A549 (cell line): ENCODE results near the gene TSACC. TPM values are rescaled to one million over a fixed set of nuclear protein-coding genes. Genes with fewer than 3 reads are reported as not detected.

ENCODE experiments used
- ATAC-seq, 2 experiments: fragments of 200-7000 bp in 1 of 2; fragments of >200 bp in 1 of 2; cut with Nextera tagmentation in 1 of 2; cut with Tn5 transposase in 1 of 2; 3 replicates each; pipeline versions ENCODE4 v1.8.0 to v1.9.1; 2018 to 2020; ENCODE audit warnings: mild to moderate bottlenecking in 1 of 2, moderate library complexity in 1 of 2
- CTCF ChIA-PET: fragments of 300-600 bp; sonication (Branson Sonifier 250); formaldehyde crosslinking; extraction: SDS; loops from one replicate; lab custom pipeline; 2021; ENCODE audit warnings: antibody characterized with exemption, inconsistent platforms; lab: Yijun Ruan, JAX
- POLR2A ChIA-PET: fragments of 350-600 bp; formaldehyde crosslinking; extraction: SDS; loops from one replicate; lab custom pipeline; 2021; ENCODE audit warnings: antibody characterized with exemption, inconsistent platforms; lab: Yijun Ruan, JAX
- DNase-seq, 2 experiments: peaks; one replicate each; pipeline versions ENCODE4 v3.0.0 to v3.0.0-alpha.2; 2011 to 2016; ENCODE audit warnings: low read depth in 1 of 2, low spot score in 1 of 2
- FAIRE-seq: peaks from 2 replicates; lab custom pipeline; 2011; peaks lifted over from hg19 to GRCh38; lab: Jason Lieb, UNC
- H3K27ac ChIP-seq, 2 experiments: fragments of >200 bp; sonication (Bioruptor Twin); formaldehyde crosslinking; 3 replicates each; pipeline ENCODE4 v1.5.1; 2016 to 2017
- H3K4me1 ChIP-seq: fragments of >200 bp; sonication (Bioruptor Twin); formaldehyde crosslinking; 3 replicates; pipeline ENCODE4 v1.6.1; 2016
- H3K4me2 ChIP-seq: fragments of >200 bp; sonication (Bioruptor Twin); formaldehyde crosslinking; 3 replicates; pipeline ENCODE4 v1.6.1; 2016
- H3K4me3 ChIP-seq: fragments of >200 bp; sonication (Bioruptor Twin); formaldehyde crosslinking; 3 replicates; pipeline ENCODE4 v1.5.1; 2016
- H3K9me3 ChIP-seq: fragments of >200 bp; sonication (Bioruptor Twin); formaldehyde crosslinking; 3 replicates; pipeline ENCODE4 v1.6.1; 2016
- BHLHE40 ChIP-seq: IDR thresholded peaks from 2 replicates; pipeline ENCODE4 v1.6.1; 2012; ENCODE audit warnings: low read depth, low read length, inconsistent platforms
- CBX2 ChIP-seq: fragments of 200-600 bp; sonication (generic); IDR thresholded peaks from 2 replicates; pipeline ENCODE4 v1.6.1; 2016; ENCODE audit warnings: low read depth, mild to moderate bottlenecking, borderline replicate concordance
- CBX8 ChIP-seq: fragments of 200-600 bp; sonication (generic); IDR thresholded peaks from 2 replicates; pipeline ENCODE4 v1.6.1; 2016
- EHF ChIP-seq: fragments of 250-450 bp; sonication (Bioruptor Pico); IDR thresholded peaks from 2 replicates; pipeline ENCODE4 v1.5.0; 2020; ENCODE audit warnings: mild to moderate bottlenecking
- HOXB5 ChIP-seq: fragments of 250-450 bp; sonication (Bioruptor Pico); IDR thresholded peaks from 2 replicates; pipeline ENCODE4 v1.5.0; 2020; ENCODE audit warnings: mild to moderate bottlenecking, moderate library complexity
- JUN ChIP-seq, 2 experiments: fragments of >200 bp; sonication (Bioruptor Twin); formaldehyde crosslinking; IDR thresholded peaks; 2 replicates in 1 of 2; 3 replicates in 1 of 2; pipeline ENCODE4 v1.6.1; 2016 to 2017
- MAZ ChIP-seq: fragments of 150-350 bp; IDR thresholded peaks from 2 replicates; pipeline ENCODE4 v1.6.1; 2014; ENCODE audit warnings: antibody characterized with exemption, low read depth, low read length, borderline replicate concordance
- NFE2L2 ChIP-seq: fragments of 150-350 bp; conservative IDR thresholded peaks from 2 replicates; pipeline ENCODE4 v1.6.1; 2014; ENCODE audit warnings: low read length
- NPAS2 ChIP-seq: fragments of 250-450 bp; sonication (Bioruptor Pico); IDR thresholded peaks from 2 replicates; pipeline ENCODE4 v1.8.0; 2022; ENCODE audit warnings: mild to moderate bottlenecking, moderate library complexity, borderline replicate concordance
- NR3C1 ChIP-seq: fragments of >200 bp; sonication (Bioruptor Twin); formaldehyde crosslinking; IDR thresholded peaks from 3 replicates; pipeline ENCODE4 v1.6.1; 2017
- POLR2A ChIP-seq: IDR thresholded peaks from 2 replicates; pipeline ENCODE4 v1.6.1; 2012; ENCODE audit warnings: mild to moderate bottlenecking, low read length
- RCOR1 ChIP-seq: fragments of 150-350 bp; IDR thresholded peaks from 2 replicates; pipeline ENCODE4 v1.6.1; 2014; ENCODE audit warnings: antibody characterized with exemption, low read length, low read depth
- SREBF2 ChIP-seq: fragments of 450-650 bp; IDR thresholded peaks from 2 replicates; pipeline ENCODE4 v1.6.1; 2014; ENCODE audit warnings: mild to moderate bottlenecking, moderate library complexity
- ZC3H11A ChIP-seq: fragments of 450-650 bp; IDR thresholded peaks from 2 replicates; pipeline ENCODE4 v1.6.1; 2014; ENCODE audit warnings: antibody characterized with exemption, mild to moderate bottlenecking
- WGBS: methylation state at CpG from one replicate; pipeline ENCODE4 v1.1.6; 2017; ENCODE audit errors: missing lambda C conversion rate; 5-methylcytosine and 5-hydroxymethylcytosine counted together
- polyA plus RNA-seq, 4 experiments: library from polyadenylated mRNA; depleted of rRNA in 3 of 4; stranded (reverse); fragments of >200 nt; fragmentation: RNase III in 1 of 4; extraction: RNeasy Plus Mini Kit Qiagen cat#74134 plus additional on column Dnase treatment in 1 of 4; gene quantifications; 2 replicates in 3 of 4; 3 replicates in 1 of 4; pipeline ENCODE4 v1.2.3, GENCODE V29; 2011 to 2017
- TF ChIP-seq, protein P1 (sequence below): fragments of 200-600 bp; sonication (generic); IDR thresholded peaks from 2 replicates; pipeline ENCODE4 v1.6.1; 2016; ENCODE audit warnings: antibody characterized with exemption, mild to moderate bottlenecking, moderate library complexity
- TF ChIP-seq, protein P2 (sequence below): fragments of >200 bp; sonication (Bioruptor Twin); formaldehyde crosslinking; IDR thresholded peaks from 2 replicates; pipeline ENCODE4 v1.6.1; 2016
- TF ChIP-seq, protein P3 (sequence below): fragments of 450-650 bp; IDR thresholded peaks from 2 replicates; pipeline ENCODE4 v1.6.1; 2014; ENCODE audit warnings: antibody characterized with exemption

Gene TSACC
- polyA plus RNA-seq, 2 of the 4 experiments (the other 2 are of a cell fraction), result 2.6 to 3.9 TPM

DNA sequence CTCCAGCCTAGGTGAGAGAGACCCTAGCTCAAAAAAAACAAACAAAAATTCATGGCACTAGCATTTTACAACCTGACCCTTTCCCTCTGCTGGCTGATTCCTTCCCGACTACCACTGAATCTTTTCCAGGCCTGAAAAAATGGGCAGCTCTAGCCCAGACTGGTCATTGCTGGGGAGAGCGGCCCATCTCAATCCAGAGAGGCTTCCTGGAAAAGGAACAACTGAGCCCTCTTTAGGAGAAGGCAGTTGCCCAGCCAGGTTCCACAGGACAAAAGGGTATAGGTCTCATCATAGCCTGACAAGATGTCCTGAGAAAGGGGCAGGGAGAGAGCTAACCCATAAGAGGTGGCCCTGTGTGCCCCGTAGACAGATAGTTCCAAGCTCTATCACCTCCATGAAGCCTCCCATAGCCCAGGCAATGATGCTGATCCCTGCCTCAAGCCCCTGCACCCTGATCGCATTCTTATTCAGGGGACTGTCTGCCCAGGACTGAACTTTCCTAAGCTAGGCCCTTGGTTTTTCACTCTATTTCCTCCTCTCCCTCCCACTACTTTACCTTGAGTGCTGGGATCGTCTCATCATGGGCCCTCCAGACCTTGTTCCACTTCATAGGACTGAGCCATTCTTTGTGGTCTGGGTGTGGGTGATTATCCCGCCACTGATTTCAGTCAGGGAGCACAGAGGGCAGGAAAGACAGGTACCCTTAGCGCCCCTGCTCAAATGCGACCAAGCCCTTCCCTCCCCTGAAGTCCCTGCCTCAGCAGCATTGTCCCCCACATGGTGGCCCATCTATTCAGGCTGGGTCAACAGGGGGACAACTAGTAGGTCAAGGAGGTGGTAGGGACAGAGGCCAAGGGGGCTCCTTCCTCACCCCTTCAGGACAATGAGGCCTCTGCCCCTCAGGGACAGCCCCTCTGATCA, 48.9 kb downstream of the TSACC start:
- no peak for DNase-seq
- 93% methylated on average over 8 of the region's 8 CpGs for WGBS
- H3K4me1 ChIP-seq, result no peaks in the 10 kb centered on the region
- H3K4me3 ChIP-seq, result no peak overlapping the region
- ATAC-seq, result no peak
- FAIRE-seq, result no peak
- H3K9me3 ChIP-seq, result no peaks in the 10 kb centered on the region
- CTCF ChIA-PET, result interaction anchor here (1.2 to 31.5 kb wide), 15 partner anchors 19 to 237 kb away, joined by 3 to 543 read pairs (median 26); partner anchors contain the start of genes MEF2D and RHBG
- H3K27ac ChIP-seq, result no peak overlapping the region
- TF ChIP-seq, protein P1, sequence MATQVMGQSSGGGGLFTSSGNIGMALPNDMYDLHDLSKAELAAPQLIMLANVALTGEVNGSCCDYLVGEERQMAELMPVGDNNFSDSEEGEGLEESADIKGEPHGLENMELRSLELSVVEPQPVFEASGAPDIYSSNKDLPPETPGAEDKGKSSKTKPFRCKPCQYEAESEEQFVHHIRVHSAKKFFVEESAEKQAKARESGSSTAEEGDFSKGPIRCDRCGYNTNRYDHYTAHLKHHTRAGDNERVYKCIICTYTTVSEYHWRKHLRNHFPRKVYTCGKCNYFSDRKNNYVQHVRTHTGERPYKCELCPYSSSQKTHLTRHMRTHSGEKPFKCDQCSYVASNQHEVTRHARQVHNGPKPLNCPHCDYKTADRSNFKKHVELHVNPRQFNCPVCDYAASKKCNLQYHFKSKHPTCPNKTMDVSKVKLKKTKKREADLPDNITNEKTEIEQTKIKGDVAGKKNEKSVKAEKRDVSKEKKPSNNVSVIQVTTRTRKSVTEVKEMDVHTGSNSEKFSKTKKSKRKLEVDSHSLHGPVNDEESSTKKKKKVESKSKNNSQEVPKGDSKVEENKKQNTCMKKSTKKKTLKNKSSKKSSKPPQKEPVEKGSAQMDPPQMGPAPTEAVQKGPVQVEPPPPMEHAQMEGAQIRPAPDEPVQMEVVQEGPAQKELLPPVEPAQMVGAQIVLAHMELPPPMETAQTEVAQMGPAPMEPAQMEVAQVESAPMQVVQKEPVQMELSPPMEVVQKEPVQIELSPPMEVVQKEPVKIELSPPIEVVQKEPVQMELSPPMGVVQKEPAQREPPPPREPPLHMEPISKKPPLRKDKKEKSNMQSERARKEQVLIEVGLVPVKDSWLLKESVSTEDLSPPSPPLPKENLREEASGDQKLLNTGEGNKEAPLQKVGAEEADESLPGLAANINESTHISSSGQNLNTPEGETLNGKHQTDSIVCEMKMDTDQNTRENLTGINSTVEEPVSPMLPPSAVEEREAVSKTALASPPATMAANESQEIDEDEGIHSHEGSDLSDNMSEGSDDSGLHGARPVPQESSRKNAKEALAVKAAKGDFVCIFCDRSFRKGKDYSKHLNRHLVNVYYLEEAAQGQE, result no peak
- TF ChIP-seq ZC3H11A (no peak), CBX8 (no peak), RCOR1 (no peak), JUN (IDR thresholded peaks at IDR 0.05) (no peak), HOXB5 (CRISPR knock-in tag) (no peak), NFE2L2 (no peak), BHLHE40 (no peak), EHF (no peak), POLR2A (no peak), MAZ (no peak)
- TF ChIP-seq, protein P2, sequence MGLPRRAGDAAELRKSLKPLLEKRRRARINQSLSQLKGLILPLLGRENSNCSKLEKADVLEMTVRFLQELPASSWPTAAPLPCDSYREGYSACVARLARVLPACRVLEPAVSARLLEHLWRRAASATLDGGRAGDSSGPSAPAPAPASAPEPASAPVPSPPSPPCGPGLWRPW, result no peak
- no peak overlapping the region for H3K4me2 ChIP-seq
- POLR2A ChIA-PET, result no interaction called here

DNA sequence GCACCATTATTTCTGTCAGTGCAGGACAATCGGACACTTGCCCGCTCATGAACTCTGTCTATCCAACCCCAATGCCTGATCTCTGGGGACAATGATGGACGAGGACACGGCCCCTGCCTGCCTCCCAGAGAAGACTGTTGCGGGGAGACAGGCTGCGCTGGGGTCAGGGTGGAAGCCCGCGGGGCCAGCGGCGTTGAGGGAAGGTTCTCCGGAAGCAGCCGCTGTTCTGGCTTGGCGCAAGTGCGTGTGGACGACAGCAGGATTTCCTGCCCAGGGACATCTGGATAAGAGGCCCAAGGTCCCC, 49.5 kb downstream of the TSACC start:
- Histone ChIP-seq H3K4me1 (peaks cover under 1% of the 10 kb centered on the region; the same call in 1 of the 3 replicates), H3K9me3 (no peaks in the 10 kb centered on the region), H3K4me3 (no peak overlapping the region), H3K4me2 (no peak overlapping the region), H3K27ac (no peak overlapping the region)
- WGBS, result 85% methylated on average over 15 of the region's 15 CpGs
- ChIA-PET CTCF (interaction anchor here (2.8 to 31.5 kb wide), 6 partner anchors 18 to 237 kb away, joined by 15 to 543 read pairs (median 282); partner anchors contain the start of gene RHBG), POLR2A (no interaction called here)
- no peak for DNase-seq
- no peak for ATAC-seq
- no peak for FAIRE-seq
- no peak for TF ChIP-seq SREBF2
- TF ChIP-seq NPAS2 (CRISPR knock-in tag), result no peak
- TF ChIP-seq CBX2, result no peak
- TF ChIP-seq, protein P3, sequence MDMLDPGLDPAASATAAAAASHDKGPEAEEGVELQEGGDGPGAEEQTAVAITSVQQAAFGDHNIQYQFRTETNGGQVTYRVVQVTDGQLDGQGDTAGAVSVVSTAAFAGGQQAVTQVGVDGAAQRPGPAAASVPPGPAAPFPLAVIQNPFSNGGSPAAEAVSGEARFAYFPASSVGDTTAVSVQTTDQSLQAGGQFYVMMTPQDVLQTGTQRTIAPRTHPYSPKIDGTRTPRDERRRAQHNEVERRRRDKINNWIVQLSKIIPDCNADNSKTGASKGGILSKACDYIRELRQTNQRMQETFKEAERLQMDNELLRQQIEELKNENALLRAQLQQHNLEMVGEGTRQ, result no peak
- no peak for TF ChIP-seq NR3C1
